Prostate gland (tissue), 2 donors: Measurements from ENCODE around the gene ZCRB1.

ENCODE experiments used
- POLR2A ChIP-seq: fragments of 450-650 bp; IDR thresholded peaks from one replicate; pipeline ENCODE4 v1.6.1; 2016; ENCODE audit warnings: antibody characterized with exemption, mild to moderate bottlenecking
- POLR2AphosphoS5 ChIP-seq: sonication (generic); formaldehyde crosslinking; IDR thresholded peaks from one replicate; pipeline ENCODE4 v1.6.1; 2017; ENCODE audit warnings: antibody characterized with exemption
- TF ChIP-seq, protein P1 (sequence below), 4 experiments: fragments of 200-600 bp in 2 of 4; fragments of 450-650 bp in 2 of 4; sonication (generic) in 2 of 4; IDR thresholded peaks; 1 replicate in 3 of 4; 2 replicates in 1 of 4; pipeline ENCODE4 v1.5.1; 2016 to 2019; ENCODE audit warnings: antibody characterized with exemption in 4 of 4, mild to moderate bottlenecking in 2 of 4, moderate library complexity in 2 of 4

DNA sequence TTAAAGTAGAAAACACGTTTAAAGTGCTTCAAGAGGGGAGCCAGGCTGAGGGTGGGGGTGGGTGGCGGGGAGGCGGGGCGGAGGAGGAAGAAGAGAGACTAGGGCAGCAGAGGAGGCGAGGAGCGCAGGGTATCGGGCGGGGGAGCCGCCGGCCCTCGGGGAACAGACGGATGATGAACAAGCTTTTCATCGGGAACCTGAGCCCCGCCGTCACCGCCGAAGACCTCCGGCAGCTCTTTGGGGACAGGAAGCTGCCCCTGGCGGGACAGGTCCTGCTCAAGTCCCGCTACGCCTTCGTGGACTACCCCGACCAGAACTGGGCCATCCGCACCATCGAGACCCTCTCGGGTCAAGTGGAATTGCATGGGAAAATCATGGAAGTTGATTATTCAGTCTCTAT lies 39.2 kb downstream of the ZCRB1 start:
- TF ChIP-seq, protein P1, sequence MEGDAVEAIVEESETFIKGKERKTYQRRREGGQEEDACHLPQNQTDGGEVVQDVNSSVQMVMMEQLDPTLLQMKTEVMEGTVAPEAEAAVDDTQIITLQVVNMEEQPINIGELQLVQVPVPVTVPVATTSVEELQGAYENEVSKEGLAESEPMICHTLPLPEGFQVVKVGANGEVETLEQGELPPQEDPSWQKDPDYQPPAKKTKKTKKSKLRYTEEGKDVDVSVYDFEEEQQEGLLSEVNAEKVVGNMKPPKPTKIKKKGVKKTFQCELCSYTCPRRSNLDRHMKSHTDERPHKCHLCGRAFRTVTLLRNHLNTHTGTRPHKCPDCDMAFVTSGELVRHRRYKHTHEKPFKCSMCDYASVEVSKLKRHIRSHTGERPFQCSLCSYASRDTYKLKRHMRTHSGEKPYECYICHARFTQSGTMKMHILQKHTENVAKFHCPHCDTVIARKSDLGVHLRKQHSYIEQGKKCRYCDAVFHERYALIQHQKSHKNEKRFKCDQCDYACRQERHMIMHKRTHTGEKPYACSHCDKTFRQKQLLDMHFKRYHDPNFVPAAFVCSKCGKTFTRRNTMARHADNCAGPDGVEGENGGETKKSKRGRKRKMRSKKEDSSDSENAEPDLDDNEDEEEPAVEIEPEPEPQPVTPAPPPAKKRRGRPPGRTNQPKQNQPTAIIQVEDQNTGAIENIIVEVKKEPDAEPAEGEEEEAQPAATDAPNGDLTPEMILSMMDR (IDR thresholded peaks at IDR 0.05) = no peak
- TF ChIP-seq POLR2A (no peak), POLR2AphosphoS5 (no peak)
